DND-41 (cell line): Measurements from ENCODE around the gene C1QTNF12.

Experiments
- ATAC-seq: fragments of 200-7000 bp; cut with Tn5 transposase; 3 replicates; pipeline ENCODE4 v1.9.1; 2021; ENCODE audit warnings: low read depth; ENCODE audit not compliant: insufficient read depth
- DNase-seq: peaks from one replicate; pipeline ENCODE4 v3.0.0-alpha.2; 2020
- H2AFZ ChIP-seq: 2 replicates; pipeline ENCODE4 v1.6.0; 2012; ENCODE audit warnings: low read depth, low read length
- H3K27ac ChIP-seq: 2 replicates; pipeline ENCODE4 v1.5.1; 2012; ENCODE audit warnings: low read length, inconsistent platforms
- H3K27me3 ChIP-seq: fragments of 200-600 bp; sonication (generic); 2 replicates; pipeline ENCODE4 v1.6.0; 2012; ENCODE audit warnings: low read length, mild to moderate bottlenecking, inconsistent platforms; ENCODE audit not compliant: insufficient read depth, poor library complexity
- H3K36me3 ChIP-seq: 2 replicates; pipeline ENCODE4 v1.5.1; 2012; ENCODE audit warnings: low read length, inconsistent platforms; ENCODE audit not compliant: insufficient read depth
- H3K4me1 ChIP-seq: 2 replicates; pipeline ENCODE4 v1.5.1; 2012; ENCODE audit warnings: mild to moderate bottlenecking, low read length; ENCODE audit not compliant: insufficient read depth
- H3K4me2 ChIP-seq: 2 replicates; pipeline ENCODE4 v1.6.0; 2012; ENCODE audit warnings: mild to moderate bottlenecking, moderate library complexity, low read length, inconsistent platforms; ENCODE audit not compliant: insufficient read depth
- H3K4me3 ChIP-seq, 2 experiments: fragments of 200-600 bp in 1 of 2; shearing (Covaris generic) in 1 of 2; 2 replicates each; pipeline ENCODE4 v1.5.1; 2012 to 2016; ENCODE audit warnings: inconsistent platforms in 2 of 2, low read length in 2 of 2, mild to moderate bottlenecking in 2 of 2, low read depth in 1 of 2, moderate library complexity in 1 of 2
- H3K79me2 ChIP-seq: 2 replicates; pipeline ENCODE4 v1.6.0; 2012; ENCODE audit warnings: low read length, inconsistent platforms; ENCODE audit not compliant: insufficient read depth
- H3K9ac ChIP-seq: 2 replicates; pipeline ENCODE4 v1.6.0; 2012; ENCODE audit warnings: low read depth, mild to moderate bottlenecking, inconsistent platforms, low read length, moderate library complexity
- H3K9me3 ChIP-seq: 2 replicates; pipeline ENCODE4 v1.5.1; 2012; ENCODE audit warnings: low read length, moderate library complexity, mild to moderate bottlenecking, inconsistent platforms; ENCODE audit not compliant: insufficient read depth, severe bottlenecking
- H4K20me1 ChIP-seq: 2 replicates; pipeline ENCODE4 v1.6.0; 2012; ENCODE audit warnings: low read length; ENCODE audit not compliant: insufficient read depth
- EZH2 ChIP-seq: IDR thresholded peaks from 3 replicates; pipeline ENCODE4 v1.6.1; 2012; ENCODE audit warnings: borderline replicate concordance, low read depth, mild to moderate bottlenecking, moderate library complexity, low read length, inconsistent platforms; ENCODE audit not compliant: severe bottlenecking
- TF ChIP-seq, protein P1 (sequence below): IDR thresholded peaks from 2 replicates; pipeline ENCODE4 v1.5.1; 2012; ENCODE audit warnings: borderline replicate concordance, low read length, moderate library complexity, mild to moderate bottlenecking; ENCODE audit not compliant: poor library complexity, severe bottlenecking; ENCODE audit errors: extremely low read depth

C1QTNF12 gene

DNA sequence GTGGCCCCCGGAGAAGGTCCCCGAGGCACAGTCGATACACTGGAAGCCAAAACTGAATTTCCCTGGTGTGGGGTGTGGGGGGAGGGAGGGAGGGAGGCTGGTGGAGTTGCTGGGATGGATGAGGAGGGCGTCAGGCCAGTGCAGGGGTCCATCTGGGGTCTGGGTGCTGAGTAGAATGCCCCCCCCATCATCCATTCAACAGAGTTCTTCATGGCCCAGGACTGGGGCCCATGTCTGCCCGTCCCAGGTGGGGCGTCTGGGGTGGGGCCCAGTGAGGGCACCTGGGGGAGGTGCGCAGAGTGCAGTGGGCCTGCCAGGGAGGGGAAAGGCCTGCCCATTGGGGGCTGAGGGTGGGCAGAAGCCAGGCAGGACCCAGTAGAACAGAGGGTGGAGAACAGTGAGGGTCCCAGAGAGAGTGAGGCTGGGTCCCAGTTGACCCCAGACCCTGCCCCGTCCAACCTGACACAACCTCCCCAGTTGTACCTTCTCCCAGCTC, 42.0 kb downstream of the C1QTNF12 start:
- DNase-seq = no peak
- Histone ChIP-seq H3K9ac (no peak overlapping the region), H3K79me2 (no peaks in the 10 kb centered on the region), H3K27me3 (peaks cover 4% of the 10 kb centered on the region), H3K36me3 (no peaks in the 10 kb centered on the region), H3K4me3 (no peak overlapping the region), H4K20me1 (peaks cover 18% of the 10 kb centered on the region), H3K9me3 (no peaks in the 10 kb centered on the region), H3K4me1 (peaks cover 10% of the 10 kb centered on the region), H3K4me2 (no peak overlapping the region), H3K27ac (no peak overlapping the region), H2AFZ (no peak overlapping the region)
- no peak for ATAC-seq
- TF ChIP-seq, protein P1, sequence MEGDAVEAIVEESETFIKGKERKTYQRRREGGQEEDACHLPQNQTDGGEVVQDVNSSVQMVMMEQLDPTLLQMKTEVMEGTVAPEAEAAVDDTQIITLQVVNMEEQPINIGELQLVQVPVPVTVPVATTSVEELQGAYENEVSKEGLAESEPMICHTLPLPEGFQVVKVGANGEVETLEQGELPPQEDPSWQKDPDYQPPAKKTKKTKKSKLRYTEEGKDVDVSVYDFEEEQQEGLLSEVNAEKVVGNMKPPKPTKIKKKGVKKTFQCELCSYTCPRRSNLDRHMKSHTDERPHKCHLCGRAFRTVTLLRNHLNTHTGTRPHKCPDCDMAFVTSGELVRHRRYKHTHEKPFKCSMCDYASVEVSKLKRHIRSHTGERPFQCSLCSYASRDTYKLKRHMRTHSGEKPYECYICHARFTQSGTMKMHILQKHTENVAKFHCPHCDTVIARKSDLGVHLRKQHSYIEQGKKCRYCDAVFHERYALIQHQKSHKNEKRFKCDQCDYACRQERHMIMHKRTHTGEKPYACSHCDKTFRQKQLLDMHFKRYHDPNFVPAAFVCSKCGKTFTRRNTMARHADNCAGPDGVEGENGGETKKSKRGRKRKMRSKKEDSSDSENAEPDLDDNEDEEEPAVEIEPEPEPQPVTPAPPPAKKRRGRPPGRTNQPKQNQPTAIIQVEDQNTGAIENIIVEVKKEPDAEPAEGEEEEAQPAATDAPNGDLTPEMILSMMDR = no peak
- TF ChIP-seq EZH2 = no peak

DNA sequence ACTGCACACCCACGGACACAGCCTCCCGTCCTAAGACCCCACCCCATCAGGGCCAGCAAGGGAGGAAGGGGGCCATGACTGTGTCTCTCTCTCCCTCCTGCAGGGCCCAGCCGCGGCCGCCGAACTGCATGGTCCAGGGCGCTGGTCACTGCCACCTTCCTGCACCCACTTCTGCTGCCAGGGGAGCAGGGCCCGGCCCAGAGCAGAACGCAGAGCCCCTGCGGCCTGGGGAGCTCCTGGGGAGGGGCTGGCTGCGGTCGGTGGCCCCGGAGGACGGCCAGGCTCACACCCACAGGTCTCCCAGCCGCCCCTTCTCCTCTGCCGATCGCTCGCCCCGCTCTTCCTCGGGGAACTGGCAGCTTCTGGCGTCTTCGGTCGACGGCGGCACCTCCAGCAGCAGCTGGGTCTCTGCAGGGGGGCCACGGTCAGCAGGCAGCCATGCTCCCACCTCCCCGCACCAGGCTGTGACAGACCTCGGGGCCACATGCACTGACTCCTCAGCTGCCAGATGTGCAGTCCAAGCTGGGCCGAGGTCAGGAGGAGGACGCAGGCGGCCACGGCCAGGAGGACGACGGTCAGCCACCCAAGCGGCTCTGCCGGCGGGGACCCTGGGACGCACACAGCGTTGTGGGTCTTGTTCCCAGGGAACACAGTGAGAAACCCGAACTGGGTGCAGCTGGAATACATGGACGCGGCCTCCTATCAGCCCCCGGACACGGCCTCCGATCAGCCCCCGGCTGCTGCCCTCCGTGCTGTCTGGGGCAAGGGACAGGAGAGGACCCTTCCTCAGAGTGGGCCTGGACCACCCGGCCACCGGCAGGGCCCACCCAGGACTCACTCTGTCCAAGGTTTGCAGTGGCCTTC, 42.7 kb downstream of the C1QTNF12 start:
- no peak for TF ChIP-seq EZH2
- TF ChIP-seq, protein P1 = no peak
- Histone ChIP-seq H3K9me3 (no peaks in the 10 kb centered on the region), H3K36me3 (no peaks in the 10 kb centered on the region), H3K4me2 (no peak overlapping the region), H3K9ac (no peak overlapping the region), H3K4me3 (no peak overlapping the region), H2AFZ (no peak overlapping the region), H3K79me2 (no peaks in the 10 kb centered on the region), H3K27ac (no peak overlapping the region), H3K27me3 (peaks cover 4% of the 10 kb centered on the region), H4K20me1 (peaks cover 18% of the 10 kb centered on the region), H3K4me1 (peaks cover 6% of the 10 kb centered on the region)
- ATAC-seq = no peak
- no peak for DNase-seq

DNA sequence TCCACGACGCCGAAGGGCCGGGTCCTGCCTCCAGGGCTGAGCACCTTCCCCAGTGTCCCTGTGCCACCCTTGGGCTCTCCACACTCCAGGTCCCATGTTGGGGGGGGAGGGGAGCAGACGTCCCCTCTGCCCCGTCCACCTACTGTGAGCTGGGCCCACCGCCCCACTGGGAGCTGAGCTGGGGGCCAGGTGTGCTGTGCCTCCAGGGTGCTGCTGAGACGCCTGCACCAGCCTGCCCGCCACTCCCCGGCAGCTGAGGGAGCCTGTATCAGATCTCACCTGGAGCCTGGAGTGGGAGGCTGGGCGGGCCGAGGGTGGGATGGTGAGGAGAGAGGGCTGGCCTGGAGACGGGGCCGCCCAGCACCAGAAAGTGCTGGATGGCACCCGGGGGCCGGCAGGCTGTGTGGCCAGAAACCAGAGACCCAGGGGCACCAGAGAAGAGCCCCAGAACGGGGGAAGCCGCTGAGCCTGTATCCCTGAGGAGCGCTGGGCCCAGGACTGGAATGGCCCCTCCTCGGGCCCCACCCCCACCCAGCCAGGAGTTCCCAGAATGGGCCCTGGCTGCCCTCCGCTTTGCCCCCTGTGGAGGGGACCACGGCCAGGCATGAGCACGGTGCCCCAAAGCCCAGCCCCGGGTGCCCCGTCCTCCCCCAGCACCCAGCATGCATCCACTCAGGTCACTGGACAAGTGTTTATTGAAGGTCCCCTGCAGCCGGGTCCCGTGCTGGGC, 43.5 kb downstream of the C1QTNF12 start:
- no peak for TF ChIP-seq EZH2
- TF ChIP-seq, protein P1 = no peak
- Histone ChIP-seq H3K4me1 (no peaks in the 10 kb centered on the region), H3K27me3 (no peaks in the 10 kb centered on the region), H3K4me3 (no peak overlapping the region), H2AFZ (no peak overlapping the region), H3K4me2 (no peak overlapping the region), H3K9me3 (no peaks in the 10 kb centered on the region), H3K36me3 (no peaks in the 10 kb centered on the region), H3K27ac (no peak overlapping the region), H4K20me1 (peaks cover 14% of the 10 kb centered on the region), H3K79me2 (no peaks in the 10 kb centered on the region), H3K9ac (no peak overlapping the region)
- ATAC-seq = no peak
- DNase-seq = no peak
